Dedifferentiated amniotic fluid mesenchymal stem cell (primary cell): Measurements from ENCODE around the gene CSNK1G1.

Source experiments
- DNase-seq: peaks from one replicate; pipeline ENCODE4 v3.0.0-alpha.2; 2016; ENCODE audit errors: extremely low spot score

The CSNK1G1 gene

GRCh38 chr15:64153480-64154367, 202.2 kb downstream of the CSNK1G1 start:
- DNase-seq: peak; percentile 87

- no peak for DNase-seq
Measured at GRCh38 chr15:64152507-64153387, 203.2 kb downstream of the CSNK1G1 start.

- DNase-seq: no peak
Measured at GRCh38 chr15:64151727-64152506, 204.1 kb downstream of the CSNK1G1 start, which contains the start of gene SNX22. TSS of gene SNX22 (plus strand) at chr15:64151731. CDS start at chr15:64151776, 45 bp downstream.

- DNase-seq: no peak
Measured at GRCh38 chr15:64149893-64150578, 205.9 kb downstream of the CSNK1G1 start.

GRCh38 chr15:64149424-64149823, 206.5 kb downstream of the CSNK1G1 start:
- no peak for DNase-seq

- no peak for DNase-seq
Measured at GRCh38 chr15:64148581-64148980, 207.4 kb downstream of the CSNK1G1 start.

GRCh38 chr15:64148168-64148567, 207.8 kb downstream of the CSNK1G1 start:
- DNase-seq: no peak

- no peak for DNase-seq
Measured at GRCh38 chr15:64146885-64147681, 208.9 kb downstream of the CSNK1G1 start.

GRCh38 chr15:64146520-64146884, 209.5 kb downstream of the CSNK1G1 start:
- DNase-seq: no peak

- DNase-seq: no peak
Measured at GRCh38 chr15:64146041-64146440, 209.9 kb downstream of the CSNK1G1 start.

GRCh38 chr15:64144565-64145281, 211.2 kb downstream of the CSNK1G1 start:
- DNase-seq: no peak

- DNase-seq: no peak
Measured at GRCh38 chr15:64144192-64144564, 211.8 kb downstream of the CSNK1G1 start.

- no peak for DNase-seq
Measured at GRCh38 chr15:64143276-64143675, 212.7 kb downstream of the CSNK1G1 start.

GRCh38 chr15:64141798-64142512, 214.0 kb downstream of the CSNK1G1 start:
- DNase-seq: no peak

GRCh38 chr15:64138331-64138941, 217.5 kb downstream of the CSNK1G1 start:
- DNase-seq: no peak

- DNase-seq: no peak
Measured at GRCh38 chr15:64137226-64137833, 218.6 kb downstream of the CSNK1G1 start.

GRCh38 chr15:64136347-64136746, 219.6 kb downstream of the CSNK1G1 start:
- DNase-seq: no peak

- DNase-seq: no peak
Measured at GRCh38 chr15:64134345-64134829, 221.6 kb downstream of the CSNK1G1 start.
